Ovary (tissue), 3 donors: ENCODE measurements around the gene ZNF827.

Experiments used
- CTCF ChIP-seq, 3 donors: fragments of 450-650 bp in 2 of 3; fragments of 200-600 bp in 1 of 3; IDR thresholded peaks; one replicate each; pipeline versions ENCODE4 v1.5.1 to v1.8.0; 2016 to 2022; ENCODE audit warnings: antibody characterized with exemption in 3 of 3, mild to moderate bottlenecking in 1 of 3
- EP300 ChIP-seq: sonication (generic); formaldehyde crosslinking; IDR thresholded peaks from one replicate; pipeline ENCODE4 v1.6.1; 2017; ENCODE audit warnings: antibody characterized with exemption
- POLR2A ChIP-seq: fragments of 450-650 bp; IDR thresholded peaks from one replicate; pipeline ENCODE4 v1.6.1; 2017; ENCODE audit warnings: antibody characterized with exemption, mild to moderate bottlenecking, moderate library complexity
- donor health status: DM: no; HTN: no; CAD: no.

- no peak for TF ChIP-seq CTCF (IDR thresholded peaks at IDR 0.05)
- TF ChIP-seq POLR2A = no peak
- no peak for TF ChIP-seq EP300
Measured at GRCh38 chr4:145895056-145895455, 43.6 kb downstream of the ZNF827 start.
